ENCODE data around the gene PPM1F. TPM values are rescaled to one million over a fixed set of nuclear protein-coding genes. Genes with fewer than 3 reads are reported as not detected.

PPM1F gene
- total and polyA plus RNA-seq, 2 donors from 2014 or later, result 13.8 to 42.5 TPM

DNA sequence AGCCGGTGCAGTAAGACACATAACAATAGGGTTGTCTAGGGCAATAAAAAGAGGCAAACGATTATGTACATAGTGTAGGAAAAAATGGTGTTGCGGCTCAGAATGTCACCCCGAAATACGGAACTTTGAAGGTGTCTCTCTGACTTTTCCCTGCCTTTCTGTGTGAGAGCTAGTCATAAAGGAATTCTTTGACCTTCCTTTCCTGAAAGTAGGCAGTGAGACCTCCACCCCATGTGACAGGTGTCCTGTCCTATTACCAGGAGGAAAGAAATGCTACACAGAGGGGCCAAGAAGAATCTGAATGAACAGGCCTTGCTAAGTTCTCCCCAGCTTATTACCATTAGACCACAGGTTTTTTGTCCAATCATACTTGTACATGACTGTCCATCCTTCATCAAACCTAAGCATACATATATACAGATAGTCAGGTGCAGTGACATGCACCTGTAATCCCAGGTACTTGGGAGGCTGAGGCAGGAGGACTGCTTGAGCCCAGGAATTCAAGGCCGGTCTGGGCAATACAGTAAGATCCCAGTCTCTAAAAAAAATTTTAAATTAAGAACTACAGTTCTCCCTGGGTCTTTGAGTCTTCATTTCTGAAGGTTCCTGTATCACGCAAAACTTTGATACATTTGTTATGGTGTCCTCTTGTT, 46.1 kb upstream of the PPM1F start:
- FAIRE-seq (no peak), DNase-seq (no peak)
- TF ChIP-seq, protein P1, sequence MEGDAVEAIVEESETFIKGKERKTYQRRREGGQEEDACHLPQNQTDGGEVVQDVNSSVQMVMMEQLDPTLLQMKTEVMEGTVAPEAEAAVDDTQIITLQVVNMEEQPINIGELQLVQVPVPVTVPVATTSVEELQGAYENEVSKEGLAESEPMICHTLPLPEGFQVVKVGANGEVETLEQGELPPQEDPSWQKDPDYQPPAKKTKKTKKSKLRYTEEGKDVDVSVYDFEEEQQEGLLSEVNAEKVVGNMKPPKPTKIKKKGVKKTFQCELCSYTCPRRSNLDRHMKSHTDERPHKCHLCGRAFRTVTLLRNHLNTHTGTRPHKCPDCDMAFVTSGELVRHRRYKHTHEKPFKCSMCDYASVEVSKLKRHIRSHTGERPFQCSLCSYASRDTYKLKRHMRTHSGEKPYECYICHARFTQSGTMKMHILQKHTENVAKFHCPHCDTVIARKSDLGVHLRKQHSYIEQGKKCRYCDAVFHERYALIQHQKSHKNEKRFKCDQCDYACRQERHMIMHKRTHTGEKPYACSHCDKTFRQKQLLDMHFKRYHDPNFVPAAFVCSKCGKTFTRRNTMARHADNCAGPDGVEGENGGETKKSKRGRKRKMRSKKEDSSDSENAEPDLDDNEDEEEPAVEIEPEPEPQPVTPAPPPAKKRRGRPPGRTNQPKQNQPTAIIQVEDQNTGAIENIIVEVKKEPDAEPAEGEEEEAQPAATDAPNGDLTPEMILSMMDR (IDR thresholded peaks at IDR 0.05; ENCODE audit: borderline replicate concordance, extremely low read depth, insufficient read depth), result no peak
- H3K27ac ChIP-seq (ENCODE audit: low read depth in 2 of 2, low read length in 2 of 2), result no peak overlapping the region
- no peak overlapping the region for H3K4me3 ChIP-seq (ENCODE audit: low read length in 3 of 3)
- no peaks in the 10 kb centered on the region for H3K36me3 ChIP-seq (ENCODE audit: control insufficient read depth in 2 of 3, insufficient read depth in 3 of 3, low read length in 3 of 3)
- H3K4me1 ChIP-seq (ENCODE audit: control insufficient read depth in 2 of 3, insufficient read depth in 2 of 3, low read depth in 1 of 3, low read length in 3 of 3), result no peaks in the 10 kb centered on the region
- H3K9me3 ChIP-seq (ENCODE audit: control insufficient read depth in 2 of 3, insufficient read depth in 1 of 3, low read length in 3 of 3), result no peaks in the 10 kb centered on the region
- no peak overlapping the region for H3K9ac ChIP-seq (ENCODE audit: low read length in 3 of 3)
- no peaks in the 10 kb centered on the region for H3K27me3 ChIP-seq (ENCODE audit: control insufficient read depth, insufficient read depth, low read length)
- intact Hi-C loops (cut with DNase I), result no loop called here

DNA sequence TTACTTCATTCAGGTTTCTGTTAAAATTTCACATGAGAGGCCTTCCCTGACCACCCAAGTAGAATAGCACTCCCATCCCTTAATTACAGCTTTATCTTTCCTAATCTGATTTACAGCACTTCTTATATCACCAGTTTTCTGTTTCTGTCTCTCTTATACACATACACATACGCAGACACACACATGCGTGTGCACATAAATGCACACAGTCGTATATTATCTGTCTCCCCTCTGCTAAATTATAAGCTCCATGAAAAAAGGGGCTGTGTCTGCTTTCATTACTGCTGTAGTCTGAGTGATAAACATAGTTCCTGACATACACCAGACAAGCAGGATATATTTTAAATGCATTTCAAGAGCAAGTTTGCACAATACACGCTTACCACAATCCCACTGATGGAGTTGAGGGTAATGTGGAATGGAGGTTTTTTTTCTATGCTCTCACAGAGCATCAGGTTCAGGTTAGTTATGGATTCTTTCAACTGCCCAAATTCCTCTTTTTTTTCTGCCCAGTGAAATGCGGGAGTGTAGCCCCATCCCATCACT, 43.6 kb upstream of the PPM1F start:
- TF ChIP-seq, protein P1 (IDR thresholded peaks at IDR 0.05; ENCODE audit: borderline replicate concordance, extremely low read depth, insufficient read depth), result no peak
- Histone ChIP-seq H3K4me3 (ENCODE audit: low read length in 3 of 3) (no peak overlapping the region), H3K9me3 (ENCODE audit: control insufficient read depth in 2 of 3, insufficient read depth in 1 of 3, low read length in 3 of 3) (no peaks in the 10 kb centered on the region), H3K27me3 (ENCODE audit: control insufficient read depth, insufficient read depth, low read length) (no peaks in the 10 kb centered on the region), H3K36me3 (ENCODE audit: control insufficient read depth in 2 of 3, insufficient read depth in 3 of 3, low read length in 3 of 3) (no peaks in the 10 kb centered on the region), H3K9ac (ENCODE audit: low read length in 3 of 3) (no peak overlapping the region), H3K4me1 (ENCODE audit: control insufficient read depth in 2 of 3, insufficient read depth in 2 of 3, low read depth in 1 of 3, low read length in 3 of 3) (no peaks in the 10 kb centered on the region), H3K27ac (ENCODE audit: low read depth in 2 of 2, low read length in 2 of 2) (no peak overlapping the region)
- DNase-seq, result no peak
- FAIRE-seq, result no peak
- intact Hi-C loops (cut with DNase I), result no loop called here

DNA sequence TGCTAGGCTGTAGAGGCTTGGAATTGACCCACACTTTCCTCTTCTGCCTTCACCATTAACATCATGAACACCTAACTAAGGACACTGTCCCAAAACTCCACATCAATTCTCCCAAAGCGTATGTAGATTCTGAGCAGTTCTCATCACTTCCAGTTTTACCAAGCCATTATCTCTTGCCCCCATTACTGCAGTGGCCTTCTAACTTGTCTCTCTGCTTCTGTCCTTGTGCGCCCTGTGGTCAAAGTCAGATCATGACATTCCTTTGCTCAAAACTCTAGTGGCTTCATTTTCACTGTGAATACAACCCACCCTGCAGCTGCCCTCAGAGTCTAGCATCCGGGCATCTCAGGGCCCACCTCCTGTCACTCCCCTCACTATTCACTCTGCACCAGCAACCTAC, 43.0 kb upstream of the PPM1F start:
- no peak for DNase-seq
- TF ChIP-seq, protein P1 (IDR thresholded peaks at IDR 0.05; ENCODE audit: borderline replicate concordance, extremely low read depth, insufficient read depth), result no peak
- Histone ChIP-seq H3K9ac (ENCODE audit: low read length in 3 of 3) (no peak overlapping the region), H3K27me3 (ENCODE audit: control insufficient read depth, insufficient read depth, low read length) (no peaks in the 10 kb centered on the region), H3K4me3 (ENCODE audit: low read length in 3 of 3) (no peak overlapping the region), H3K4me1 (ENCODE audit: control insufficient read depth in 2 of 3, insufficient read depth in 2 of 3, low read depth in 1 of 3, low read length in 3 of 3) (no peaks in the 10 kb centered on the region), H3K36me3 (ENCODE audit: control insufficient read depth in 2 of 3, insufficient read depth in 3 of 3, low read length in 3 of 3) (no peaks in the 10 kb centered on the region), H3K9me3 (ENCODE audit: control insufficient read depth in 2 of 3, insufficient read depth in 1 of 3, low read length in 3 of 3) (no peaks in the 10 kb centered on the region), H3K27ac (ENCODE audit: low read depth in 2 of 2, low read length in 2 of 2) (no peak overlapping the region)
- intact Hi-C loops (cut with DNase I), result no loop called here
- no peak for FAIRE-seq
